ENCODE measurements around the gene XKR7.

DNA sequence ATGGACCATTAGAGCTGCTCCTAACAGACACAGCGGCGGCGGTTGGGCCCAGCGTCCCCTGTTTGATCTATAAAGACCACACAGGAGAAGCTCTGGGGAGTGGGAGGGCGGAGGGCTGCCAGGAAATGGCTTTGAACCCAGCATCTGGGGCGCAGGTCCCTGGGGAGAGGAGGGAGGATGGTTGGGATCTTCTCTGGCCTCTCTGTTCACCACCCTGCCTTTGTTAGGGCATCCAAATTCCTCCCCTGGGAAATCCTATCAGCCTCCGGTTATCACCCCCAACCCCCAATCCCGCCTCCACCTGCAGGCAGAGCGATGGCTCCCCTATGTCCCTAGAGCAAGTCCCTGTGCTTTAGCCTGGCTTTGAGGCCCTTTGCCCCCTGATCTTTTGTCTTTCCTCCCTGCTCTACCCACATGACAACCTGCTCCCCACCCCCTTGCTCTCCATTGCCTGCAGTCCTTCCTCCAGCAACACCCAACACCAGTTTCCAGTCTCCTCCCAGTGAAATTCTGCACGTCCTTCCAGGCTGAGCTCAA is 7.1 kb downstream of the XKR7 start:
- TF ChIP-seq CTCF (IDR thresholded peaks at IDR 0.05) (no peak), POLR2A (IDR thresholded peaks at IDR 0.05) (no peak)
